GM10266 (cell line): Measurements from ENCODE around the gene MYLIP.

Source experiments
- DNase-seq: peaks from one replicate; pipeline ENCODE4 v3.0.0; 2012; ENCODE audit errors: extremely low spot score
- CTCF ChIP-seq: IDR thresholded peaks from 2 replicates; pipeline ENCODE4 v1.5.1; 2012; ENCODE audit warnings: mild to moderate bottlenecking, low read depth; ENCODE audit not compliant: control insufficient read depth, insufficient read depth; ENCODE audit errors: missing control alignments

Gene MYLIP

GRCh38 chr6:16122197-16122596 lies 6.7 kb upstream of the MYLIP start:
- no peak for TF ChIP-seq CTCF
- DNase-seq: no peak

GRCh38 chr6:16124198-16125180 lies 4.4 kb upstream of the MYLIP start:
- TF ChIP-seq CTCF: no peak

GRCh38 chr6:16126056-16126455 lies 2.8 kb upstream of the MYLIP start:
- no peak for TF ChIP-seq CTCF

More at GRCh38 chr6:16124198-16125180, 4.4 kb upstream of the MYLIP start:
- no peak for DNase-seq

GRCh38 chr6:16126861-16127260 lies 2.0 kb upstream of the MYLIP start:
- TF ChIP-seq CTCF: no peak
- no peak for DNase-seq

More at GRCh38 chr6:16126056-16126455, 2.8 kb upstream of the MYLIP start:
- no peak for DNase-seq

- no peak for TF ChIP-seq CTCF
- DNase-seq: no peak
Measured at GRCh38 chr6:16127471-16127870, 1.4 kb upstream of the MYLIP start.

- DNase-seq: no peak
- TF ChIP-seq CTCF: no peak
Measured at GRCh38 chr6:16129623-16130401, 926 bp downstream of the MYLIP start.

GRCh38 chr6:16130437-16130891 lies 1.6 kb downstream of the MYLIP start:
- DNase-seq: no peak
- TF ChIP-seq CTCF: no peak
